HT-29 (cell line): ENCODE measurements around the gene FCER1G. TPM values are rescaled to one million over a fixed set of nuclear protein-coding genes. Genes with fewer than 3 reads are reported as not detected.
"Not testable (repeated sequence)": the region's sequence is repeated elsewhere in the genome, so short reads cannot be mapped to it uniquely, and the experiment has no call there.

Experiments used
- DNase-seq: peaks from one replicate; pipeline ENCODE4 v3.0.0-alpha.2; 2015; ENCODE audit warnings: low spot score
- total RNA-seq: library from RNA; depleted of rRNA; stranded (reverse); fragments of >200 nt; shearing (Covaris generic); gene quantifications from 2 replicates; pipeline ENCODE4 v1.2.3, GENCODE V29; 2014

The FCER1G gene
- total RNA-seq, 1 experiment from 2014 or later = not detected

DNA sequence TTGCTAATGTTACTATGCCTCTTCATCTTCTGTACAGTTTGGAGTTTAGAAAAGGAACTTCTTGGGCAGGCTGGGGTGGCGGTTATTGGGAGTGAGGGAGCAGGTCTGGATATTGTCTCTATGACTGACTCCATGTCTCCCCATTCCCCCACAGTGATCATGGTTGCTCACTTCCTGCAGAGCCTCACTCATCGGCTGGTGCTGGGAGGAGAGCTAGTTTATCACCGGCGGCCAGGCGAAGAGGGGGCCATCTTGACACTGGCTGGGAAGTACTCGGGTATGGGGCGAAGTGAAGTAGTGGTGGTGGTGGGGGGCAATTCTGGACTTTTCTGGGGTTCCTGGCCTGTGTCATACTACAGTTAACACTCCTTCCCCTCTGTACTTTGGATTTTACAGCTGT is 12.9 kb downstream of the FCER1G start:
- no peak for DNase-seq

DNA sequence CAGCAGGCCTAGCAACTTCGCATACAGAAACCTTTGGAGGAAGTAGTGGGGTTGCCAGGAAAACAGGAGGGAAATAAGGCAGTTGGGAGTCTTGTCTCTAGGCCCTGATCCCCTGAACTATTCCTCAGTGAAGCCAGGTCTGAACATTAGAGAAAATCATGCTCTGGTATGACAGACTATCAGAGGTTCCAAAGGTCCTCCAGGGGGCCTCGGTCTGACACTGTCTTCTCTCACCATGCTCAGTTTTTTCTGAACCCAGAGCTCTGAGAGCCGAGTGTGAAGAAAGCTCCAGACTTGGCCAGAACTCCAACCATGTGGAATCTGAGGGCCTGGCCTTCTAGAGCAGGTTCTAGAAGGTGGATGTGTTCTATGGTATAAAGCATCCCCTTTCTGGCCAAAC is 14.8 kb downstream of the FCER1G start:
- peak; percentile 17 for DNase-seq

DNA sequence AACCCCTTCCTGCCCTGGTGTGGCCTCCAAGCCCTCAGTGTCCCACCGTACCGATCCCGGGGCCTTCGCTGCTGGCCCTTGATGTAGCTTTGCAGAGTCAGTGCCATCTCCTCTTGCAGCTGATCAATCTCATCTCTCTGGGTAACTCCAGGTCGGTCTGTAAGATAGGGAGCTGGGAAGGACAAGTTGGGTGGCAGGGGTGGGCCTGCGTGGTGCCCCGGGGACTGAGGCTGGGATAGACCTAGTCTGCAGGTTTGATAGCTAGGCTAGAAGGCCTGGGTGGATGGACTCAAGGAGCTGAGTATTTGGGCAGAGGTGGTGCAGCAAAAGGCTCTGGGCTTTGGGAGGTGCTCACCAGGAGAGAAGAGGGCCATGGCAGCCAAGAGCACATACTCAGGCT is 15.7 kb downstream of the FCER1G start:
- no peak for DNase-seq

DNA sequence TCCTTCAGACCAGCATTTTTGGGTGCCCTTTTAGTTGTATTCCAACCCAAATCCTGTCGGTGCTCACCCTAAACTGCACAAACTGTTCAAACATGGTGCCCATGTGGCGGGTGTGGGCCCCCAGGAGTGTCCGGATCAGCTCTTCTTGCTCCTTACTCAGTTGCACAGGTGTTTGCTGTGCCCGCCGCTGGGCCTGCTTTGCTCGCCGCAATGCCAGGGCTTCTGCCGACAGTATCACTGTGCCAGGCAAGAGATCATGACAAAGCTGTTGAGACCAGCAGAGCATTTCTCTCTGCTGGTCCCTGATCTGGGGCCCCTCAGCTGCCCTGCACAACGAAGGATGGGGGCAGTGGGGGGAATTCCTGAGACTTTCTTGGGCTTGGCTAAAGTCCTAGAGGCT is 18.0 kb downstream of the FCER1G start:
- DNase-seq = no peak

DNA sequence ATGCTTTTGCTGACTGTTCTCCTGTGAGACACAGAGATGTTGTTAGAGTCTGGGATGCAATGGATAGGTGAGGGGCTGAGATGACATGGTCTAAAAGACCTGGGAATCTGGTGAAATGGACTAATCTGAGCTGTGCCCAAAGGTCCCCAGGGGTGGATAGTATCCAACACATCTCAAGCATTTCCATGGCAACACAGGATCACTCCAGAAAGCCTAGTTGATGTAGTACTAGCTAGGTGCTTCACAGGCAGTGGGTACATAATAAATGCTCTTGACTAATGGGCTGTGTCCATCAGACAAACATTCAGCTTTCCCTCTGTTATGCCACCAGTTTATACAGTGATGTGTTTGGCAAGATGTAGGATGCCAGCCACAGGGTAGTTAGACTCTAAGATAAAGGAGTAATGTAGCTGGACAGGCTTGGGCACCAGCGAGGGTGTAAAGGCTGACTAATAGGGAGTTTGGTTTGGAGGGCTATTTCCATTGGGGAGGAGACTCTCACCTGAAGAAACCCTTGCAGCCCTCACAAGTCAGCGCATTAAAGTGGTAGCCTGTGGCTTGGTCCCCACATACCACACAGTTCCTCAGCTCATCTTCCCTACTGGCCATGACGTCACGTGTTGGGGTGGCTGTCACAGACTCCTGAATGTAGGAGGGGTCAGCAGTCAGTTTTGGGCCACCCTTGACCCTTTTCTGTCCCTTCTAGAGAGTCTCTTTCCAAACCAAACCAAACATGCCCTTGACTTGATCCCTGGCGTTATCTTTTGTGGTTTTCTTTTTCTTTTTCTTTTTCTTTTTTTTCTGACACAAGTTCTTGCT is 21.1 kb downstream of the FCER1G start:
- no peak for DNase-seq

DNA sequence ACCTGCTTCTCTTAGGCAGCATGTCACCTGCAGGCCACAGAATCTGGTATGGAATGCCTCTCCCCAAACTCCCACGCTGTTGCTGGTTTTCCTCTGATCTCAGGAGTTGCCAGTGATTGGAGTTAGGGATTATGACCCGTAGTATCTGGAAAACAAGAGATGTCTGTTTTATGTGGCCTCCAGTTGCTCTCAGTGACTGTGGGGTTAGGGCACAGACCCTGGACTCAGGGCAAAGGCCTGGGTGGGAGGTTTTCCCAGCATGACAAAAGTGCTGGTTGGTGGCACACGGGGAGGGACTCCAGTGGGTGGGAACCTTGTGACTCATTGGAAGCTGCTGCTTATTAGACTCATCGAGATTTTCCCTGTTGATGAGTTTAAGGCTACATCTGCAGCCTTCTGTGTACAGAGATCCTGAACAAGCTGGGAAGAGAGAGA is 23.0 kb downstream of the FCER1G start, which contains the start of gene NR1I3:
NR1I3 (minus strand) TSS at position 165 of the 435 bp plus-strand sequence. CDS start 1,638 bp downstream, outside the sequence.
- DNase-seq = no peak

DNA sequence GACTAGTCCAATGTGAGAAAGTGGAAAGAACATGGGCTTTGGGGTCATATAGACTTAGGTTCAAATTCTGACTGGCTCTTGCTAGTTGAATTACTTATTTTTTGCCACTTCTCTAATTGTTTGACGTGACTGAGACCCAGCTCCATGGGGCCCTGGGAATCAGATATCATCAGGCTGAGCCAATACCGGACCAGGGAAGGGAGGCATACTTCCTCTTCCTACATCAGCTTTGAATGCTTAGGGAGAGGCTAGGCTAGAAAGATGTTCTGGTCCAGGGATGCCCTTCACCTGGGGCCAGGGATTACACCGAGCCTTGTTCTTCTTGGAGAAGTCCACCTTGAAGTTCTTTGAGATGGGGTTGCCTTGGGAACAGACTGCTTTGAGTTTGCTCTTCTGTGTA is 26.6 kb downstream of the FCER1G start:
- no peak for DNase-seq

DNA sequence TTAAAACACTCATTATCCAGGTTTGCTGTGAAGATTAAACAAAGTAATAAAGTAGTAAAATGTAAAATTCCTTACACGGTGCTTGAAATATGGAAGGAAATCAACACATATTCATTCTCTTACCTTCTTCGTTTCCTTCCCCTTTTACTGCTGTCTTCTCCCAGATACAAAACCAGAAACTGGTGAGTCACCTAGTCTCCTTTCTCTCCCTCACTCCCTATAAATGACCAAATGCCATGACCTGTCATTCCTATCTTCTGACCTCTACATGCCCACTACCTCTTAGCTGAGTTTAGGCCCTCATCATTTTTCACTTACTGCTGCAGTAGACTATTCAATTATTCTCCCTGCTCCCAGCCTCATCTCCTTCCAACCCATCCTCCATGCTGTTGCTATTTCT is 27.2 kb downstream of the FCER1G start:
- DNase-seq = no peak

DNA sequence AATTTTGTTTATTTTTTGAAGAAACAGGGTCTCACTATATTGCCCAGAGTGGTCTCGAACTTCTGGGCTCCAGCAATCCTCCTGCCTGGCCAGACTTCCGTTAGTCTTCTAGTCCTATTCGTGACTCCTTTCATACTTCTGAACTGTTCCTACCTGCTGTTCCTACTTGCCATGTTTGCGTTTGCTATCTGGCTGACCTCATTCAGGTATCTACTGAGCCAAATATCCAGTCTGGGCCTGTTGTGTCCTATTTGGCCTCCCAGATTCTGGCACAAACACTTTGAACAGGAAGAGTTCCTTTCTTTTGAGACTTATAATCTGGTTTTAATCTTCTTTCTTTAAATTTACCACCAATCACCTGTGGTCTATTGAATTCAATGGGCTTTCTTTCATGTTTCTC is 29.8 kb downstream of the FCER1G start:
- no peak for DNase-seq

DNA sequence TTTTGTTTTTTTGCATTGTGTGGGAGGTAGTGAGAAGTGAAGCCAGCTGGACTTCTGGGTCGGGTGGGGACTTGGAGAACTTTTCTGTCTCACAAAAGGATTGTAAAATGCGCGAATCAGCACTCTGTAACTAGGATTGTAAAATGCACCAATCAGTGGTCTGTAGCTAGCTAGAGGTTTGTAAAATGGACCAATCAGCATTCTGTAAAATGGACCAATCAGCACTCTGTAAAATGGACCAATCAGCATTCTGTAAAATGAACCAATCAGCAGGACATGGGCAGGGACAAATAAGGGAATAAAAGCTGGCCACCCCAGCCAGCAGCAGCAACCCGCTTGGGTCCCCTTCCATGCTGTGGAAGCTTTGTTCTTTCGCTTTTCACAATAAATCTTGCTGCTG is 35.0 kb downstream of the FCER1G start:
- DNase-seq = not testable (repeated sequence)

DNA sequence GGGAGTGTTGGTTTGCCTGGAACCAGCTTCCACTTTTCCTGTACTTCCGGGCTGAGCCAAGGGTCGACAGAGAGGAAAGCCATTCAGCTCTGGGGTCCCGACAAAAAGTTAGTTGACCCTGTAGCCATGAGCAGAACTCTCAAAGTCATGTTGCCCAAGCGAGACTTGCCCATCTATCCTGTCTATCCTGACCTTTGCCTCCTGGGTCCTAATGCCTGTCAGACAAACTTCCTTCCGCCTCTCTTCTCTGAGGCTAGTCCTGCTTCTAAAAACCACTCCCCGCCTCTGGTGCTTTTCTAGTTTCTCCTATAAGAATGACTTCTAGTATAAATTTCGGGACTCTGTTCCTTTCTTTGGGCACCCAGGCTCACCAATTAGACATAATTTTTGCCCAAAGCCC is 35.7 kb downstream of the FCER1G start:
- no peak for DNase-seq

DNA sequence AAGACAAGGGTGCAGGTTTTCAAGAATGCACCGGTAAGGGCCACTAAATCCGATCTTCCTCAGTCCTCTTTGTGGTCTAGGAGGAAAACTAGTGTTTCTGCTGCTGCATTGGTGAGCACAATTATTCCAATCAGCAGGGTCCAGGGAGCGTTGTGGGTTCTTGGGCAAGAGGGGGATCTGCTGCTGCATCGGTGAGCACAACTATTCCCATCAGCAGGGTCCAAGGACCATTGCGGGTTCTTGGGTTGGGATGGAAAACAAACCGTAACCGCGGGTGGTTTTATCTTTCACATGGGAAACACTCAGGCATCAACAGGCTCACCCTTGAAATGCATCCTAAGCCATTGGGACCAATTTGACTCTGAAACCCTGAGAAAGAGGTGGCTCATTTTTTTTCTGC is 36.5 kb downstream of the FCER1G start:
- DNase-seq = no peak

DNA sequence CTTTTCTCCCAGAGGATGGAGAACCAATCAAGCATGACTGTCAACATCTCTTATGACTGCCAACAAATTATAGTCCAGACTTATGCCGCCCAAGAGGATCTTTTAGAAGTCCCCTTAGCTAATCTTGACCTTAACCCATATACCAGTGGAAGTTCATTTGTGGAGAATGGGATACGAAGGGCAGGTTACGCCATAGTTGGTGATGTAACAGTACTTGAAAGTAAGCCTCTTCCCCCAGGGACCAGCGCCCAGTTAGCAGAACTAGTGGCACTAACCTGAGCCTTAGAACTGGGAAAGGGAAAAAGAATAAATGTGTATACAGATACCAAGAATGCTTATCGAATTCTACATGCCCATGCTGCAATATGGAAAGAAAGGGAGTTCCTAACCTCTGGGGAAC is 40.2 kb downstream of the FCER1G start:
- DNase-seq = not testable (repeated sequence)

DNA sequence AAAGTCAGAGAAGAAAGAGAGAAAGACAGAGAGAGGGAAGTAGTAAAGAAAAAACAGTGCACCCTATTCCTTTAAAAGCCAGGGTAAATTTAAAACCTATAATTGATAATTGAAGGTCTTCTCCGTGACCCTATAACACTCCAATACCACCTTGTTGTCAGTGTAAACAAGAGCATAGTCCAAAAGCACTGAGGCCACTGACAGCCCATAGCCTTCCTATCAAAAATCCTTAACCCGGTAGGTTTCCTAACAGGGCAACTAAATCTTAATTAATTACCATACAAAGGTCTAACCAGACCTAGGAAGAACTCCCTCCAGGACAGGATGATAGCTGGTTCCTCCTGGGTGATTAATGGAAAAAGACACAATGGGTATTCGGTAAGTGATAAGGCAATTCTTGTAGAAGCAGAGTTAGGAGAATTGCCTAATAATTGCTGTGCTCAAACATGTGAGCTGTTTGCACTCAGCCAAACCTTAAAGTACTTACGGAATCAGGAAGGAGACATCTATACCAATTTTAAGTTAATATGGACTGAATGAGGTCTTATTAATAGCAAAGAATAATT is 40.9 kb downstream of the FCER1G start:
- not testable (repeated sequence) for DNase-seq

DNA sequence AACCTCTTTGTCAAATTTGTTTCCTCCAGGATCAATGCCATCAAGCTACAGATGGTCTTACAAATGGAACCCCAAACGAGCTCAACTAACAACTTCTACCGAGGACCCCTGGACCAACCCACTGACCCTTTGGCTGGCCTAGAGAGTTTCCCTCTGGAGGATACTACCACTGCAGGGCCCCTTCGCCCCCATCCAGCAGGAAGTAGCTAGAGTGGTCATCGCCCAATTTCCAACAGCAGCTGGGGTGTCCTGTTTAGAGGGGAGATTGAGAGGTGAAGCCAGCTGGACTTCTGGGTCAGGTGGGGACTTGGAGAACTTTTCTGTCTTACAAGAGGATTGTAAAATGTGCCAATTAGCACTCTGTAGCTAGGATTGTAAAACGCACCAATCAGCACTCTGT is 42.0 kb downstream of the FCER1G start:
- DNase-seq = not testable (repeated sequence)

DNA sequence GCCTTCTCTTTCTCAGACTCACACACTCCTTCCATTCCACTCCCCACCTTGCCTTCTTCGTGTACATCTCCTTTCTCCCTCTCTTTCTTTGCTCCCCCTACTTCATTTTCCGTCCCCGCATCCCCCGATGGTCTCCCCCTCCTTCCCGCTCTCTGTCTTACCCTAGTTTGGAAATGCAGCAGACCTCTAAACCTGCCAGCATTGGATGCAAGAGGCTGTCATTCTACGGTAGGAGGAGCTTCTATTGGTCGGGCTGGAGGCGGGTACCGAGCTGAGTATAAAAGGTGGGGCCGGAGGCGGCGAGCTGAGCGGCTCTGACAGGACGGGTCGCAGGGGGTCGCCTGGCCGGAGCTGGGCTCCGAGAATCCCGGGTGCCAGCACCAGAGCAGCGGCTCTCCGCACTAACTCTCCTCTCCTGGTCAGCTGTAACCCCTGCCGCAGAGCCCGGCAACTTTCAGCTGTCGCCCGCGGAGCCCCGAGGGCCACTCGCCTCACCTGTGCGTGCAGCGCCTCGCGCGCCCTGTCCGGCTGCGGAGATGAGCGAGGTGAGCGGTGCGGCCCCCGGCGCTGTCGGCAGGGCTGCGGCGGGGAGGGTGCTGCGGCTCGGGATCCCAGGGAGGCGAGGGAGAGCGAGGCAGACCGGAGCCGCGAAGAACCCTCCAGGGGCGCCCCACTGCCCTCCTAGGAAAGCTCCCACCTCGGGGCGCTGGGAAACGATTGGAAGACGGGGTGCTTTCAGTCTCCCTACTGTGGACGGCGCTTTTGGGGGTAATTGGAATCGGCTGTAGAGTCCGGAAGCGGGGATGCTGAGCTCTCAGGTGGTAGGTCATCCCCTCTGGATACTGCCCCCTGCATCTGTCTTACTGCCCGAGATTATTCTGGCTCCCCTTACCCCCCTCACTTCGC is 43.6 kb downstream of the FCER1G start, which contains the start of gene PCP4L1:
PCP4L1 (plus strand) TSS at position 307 of the 906 bp plus-strand sequence; CDS start at position 537, 230 bp downstream.
- no peak for DNase-seq

DNA sequence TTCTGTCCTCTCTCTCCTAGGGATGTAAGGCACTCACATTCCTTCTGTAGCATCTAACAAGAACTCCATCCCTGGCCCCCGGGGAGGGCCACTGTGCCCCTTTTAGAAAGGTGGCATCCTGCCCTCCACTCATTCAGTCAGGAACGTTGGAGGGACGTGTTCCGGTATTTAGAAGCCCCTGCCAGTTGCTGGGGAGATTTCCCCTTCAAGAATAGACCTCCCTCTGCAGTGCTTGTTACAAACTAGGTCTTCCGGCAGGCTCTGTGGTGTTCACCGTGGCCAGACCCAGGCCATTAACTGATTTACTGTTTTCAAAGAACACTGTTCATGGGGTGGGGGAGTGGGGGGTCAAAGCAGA is 44.2 kb downstream of the FCER1G start:
- DNase-seq = no peak

DNA sequence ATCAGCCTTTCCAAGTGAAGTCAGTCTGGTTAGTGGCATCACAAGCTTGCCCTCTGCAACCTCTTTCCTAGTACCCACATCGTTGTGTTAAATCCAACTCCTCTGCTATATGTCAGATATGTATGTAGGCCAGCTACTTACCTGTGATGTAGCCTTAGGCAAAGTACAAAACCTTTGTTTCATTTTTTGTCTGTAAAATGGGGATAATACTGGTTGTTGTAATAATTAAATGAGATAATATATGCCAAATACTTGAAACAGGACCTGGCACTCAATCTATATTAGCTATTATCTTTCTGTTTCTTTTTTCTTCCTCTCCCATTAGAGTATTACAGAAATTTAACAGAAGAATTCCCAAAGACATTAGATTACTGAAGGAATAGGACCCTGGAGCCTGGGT is 44.7 kb downstream of the FCER1G start:
- DNase-seq = no peak

DNA sequence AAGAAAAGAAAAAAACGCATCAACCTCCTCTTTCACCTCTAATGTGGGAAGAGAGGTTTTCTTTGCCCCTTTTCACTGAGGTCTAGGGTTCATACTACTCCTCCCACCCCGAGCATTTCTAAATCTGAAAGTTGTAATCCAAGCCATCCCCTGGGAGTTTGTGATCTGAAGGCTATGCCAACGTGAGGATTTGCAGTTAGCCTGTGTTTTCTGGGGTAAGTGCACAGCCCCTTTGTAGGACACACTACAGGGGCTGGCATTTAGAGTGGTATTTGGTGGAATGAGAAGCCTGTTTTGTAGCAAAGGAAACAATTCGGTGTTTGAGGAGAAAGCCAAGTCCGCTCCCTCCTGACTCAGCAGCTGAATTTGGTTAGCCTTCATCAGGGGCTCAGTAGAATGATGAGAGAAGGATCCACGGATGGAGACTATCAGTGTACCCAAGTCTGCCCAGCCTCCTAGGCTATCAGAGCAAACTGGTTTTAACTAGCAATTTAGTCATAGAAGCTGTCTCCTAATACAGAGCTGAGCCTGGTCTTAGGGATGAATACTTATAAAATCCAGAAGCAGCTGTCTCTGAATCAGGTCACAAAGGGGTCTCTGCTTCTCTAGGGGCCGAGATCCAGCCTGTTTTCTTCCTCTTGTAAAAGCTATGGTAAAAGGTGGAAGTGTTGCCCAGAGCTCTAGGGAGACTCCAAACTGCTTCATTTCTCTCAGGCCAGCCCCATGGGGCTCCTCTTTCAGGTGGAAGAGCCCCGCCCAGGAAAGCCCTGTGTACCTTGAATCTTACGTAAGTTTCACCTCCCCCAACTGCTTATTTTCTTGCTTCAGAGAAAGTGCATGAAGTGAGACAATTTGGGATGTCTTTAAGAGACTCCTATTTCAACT is 45.5 kb downstream of the FCER1G start:
- DNase-seq = no peak

DNA sequence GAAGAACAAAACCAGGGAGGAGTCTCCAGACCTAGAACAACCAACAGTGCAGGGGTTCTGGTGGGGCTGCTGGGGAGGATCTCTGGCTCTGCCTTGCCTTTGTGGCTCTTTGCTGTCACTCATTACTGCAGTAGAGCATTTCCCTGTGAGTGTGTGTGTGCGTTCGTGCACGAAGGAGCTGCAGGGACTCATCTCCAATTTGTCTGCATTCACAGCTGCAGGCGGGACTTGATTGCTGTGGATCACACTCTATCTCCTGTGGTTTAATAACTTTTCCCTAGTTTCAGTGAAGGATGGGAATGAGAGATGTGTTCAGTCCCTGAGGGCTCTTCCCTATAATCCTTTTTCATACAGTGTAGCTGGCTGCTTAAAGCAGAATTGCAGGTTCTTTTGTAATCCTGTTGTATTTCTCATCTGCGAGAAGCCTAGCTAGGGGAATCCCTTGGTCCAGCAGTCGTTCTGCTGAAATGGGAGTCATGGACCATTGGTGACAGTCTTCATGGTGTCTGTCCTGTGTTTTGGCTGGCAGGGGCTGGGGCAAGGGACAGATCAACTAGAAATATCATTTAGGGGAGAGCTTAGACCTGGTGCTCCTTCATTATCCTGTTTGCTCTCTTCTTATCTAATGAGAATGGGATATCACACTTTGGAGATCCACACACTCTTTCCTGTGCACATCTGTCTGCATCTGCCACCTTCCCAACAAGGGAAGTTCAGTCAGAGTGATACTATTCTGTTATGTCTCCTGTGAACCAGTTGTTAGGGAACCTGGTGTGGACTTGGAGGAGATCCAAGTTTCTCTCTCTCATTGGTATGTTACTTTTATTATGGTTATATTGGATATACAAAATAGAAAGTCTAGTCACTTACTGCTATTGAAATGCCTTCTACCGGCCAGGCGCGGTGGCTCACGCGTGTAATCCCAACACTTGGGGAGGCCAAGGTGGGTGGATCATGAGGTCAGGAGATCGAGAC is 46.5 kb downstream of the FCER1G start:
- no peak for DNase-seq
